ENCODE data around the gene SERPINE3. TPM values are rescaled to one million over a fixed set of nuclear protein-coding genes. Genes with fewer than 3 reads are reported as not detected.

The SERPINE3 gene
- total and polyA plus RNA-seq, 2 of the 4 experiments (the other 2 are of a cell fraction), result not detected

GRCh38 chr13:51336746-51337145 is 2.7 kb upstream of the SERPINE3 start:
- in situ Hi-C loops (cut with MboI; ENCODE audit: low sequenced_read_pairs), result no loop called here
- ChIA-PET CTCF (no interaction called here), POLR2A (ENCODE audit: unreplicated experiment) (no interaction called here)
- no peaks in the 10 kb centered on the region for H3K9me3 ChIP-seq (ENCODE audit: control insufficient read depth, insufficient read depth, low read length)
- H3K9ac ChIP-seq (ENCODE audit: low read depth, low read length), result no peak overlapping the region
- H4K8ac ChIP-seq (ENCODE audit: low read depth in 2 of 2, low read length in 2 of 2), result no peak overlapping the region
- no TSS peak for BruUV-seq (replicated peaks)
- H2AFZ ChIP-seq (replicated peaks; ENCODE audit: low read length, poor library complexity), result no peak overlapping the region
- no peak overlapping the region for H2BK5ac ChIP-seq (ENCODE audit: low read depth, low read length, poor library complexity, severe bottlenecking)
- no peaks in the 10 kb centered on the region for H3K4me1 ChIP-seq (ENCODE audit: control insufficient read depth, insufficient read depth, low read length)
- H3K27ac ChIP-seq (ENCODE audit: insufficient read depth, low read length), result no peak overlapping the region
- no peak overlapping the region for H4K5ac ChIP-seq (ENCODE audit: low read depth, low read length)
- H2AK9ac ChIP-seq (replicated peaks; ENCODE audit: low read depth, low read length, poor library complexity), result no peak overlapping the region
- H3K4me2 ChIP-seq (ENCODE audit: low read depth, low read length), result no peak overlapping the region
- no peak overlapping the region for H3K4me3 ChIP-seq (ENCODE audit: insufficient read depth, low read depth, low read length)
- H3K27me3 ChIP-seq (ENCODE audit: control insufficient read depth, insufficient read depth, low read length), result peaks cover 6% of the 10 kb centered on the region; the same call in 1 of the 2 replicates
- no peak for TF ChIP-seq BHLHE40 (IDR thresholded peaks at IDR 0.05; ENCODE audit: low read depth, low read length)
- TF ChIP-seq MXI1 (IDR thresholded peaks at IDR 0.05; ENCODE audit: borderline replicate concordance, low read depth, low read length), result no peak
- no peak for TF ChIP-seq MAZ (IDR thresholded peaks at IDR 0.05; ENCODE audit: borderline replicate concordance, low read depth, low read length)
- TF ChIP-seq CHD1 (IDR thresholded peaks at IDR 0.05; ENCODE audit: low read depth, low read length), result no peak
- TF ChIP-seq MAFK (IDR thresholded peaks at IDR 0.05; ENCODE audit: low read depth, low read length), result no peak
- TF ChIP-seq POLR2A (IDR thresholded peaks at IDR 0.05; ENCODE audit: low read depth, low read length), result no peak
- TF ChIP-seq FOS (IDR thresholded peaks at IDR 0.05; ENCODE audit: low read depth, low read length), result no peak
- no peak for TF ChIP-seq RCOR1 (IDR thresholded peaks at IDR 0.05; ENCODE audit: insufficient replicate concordance, low read length)
- no peak for TF ChIP-seq NFE2L2 (IDR thresholded peaks at IDR 0.05; ENCODE audit: low read depth, low read length)
- no peak for TF ChIP-seq CTCF (conservative IDR thresholded peaks at IDR 0.05; ENCODE audit: low read depth, low read length)
- no peak for TF ChIP-seq ELK1 (IDR thresholded peaks at IDR 0.05; ENCODE audit: borderline replicate concordance, low read depth, low read length)
- no peak for DNase-seq
- no peak overlapping the region for H3K56ac ChIP-seq (ENCODE audit: extremely low read depth, insufficient read depth, low read length)
- no peak overlapping the region for H2AK5ac ChIP-seq (ENCODE audit: low read depth, low read length)
- dilution Hi-C loops (cut with HindIII; ENCODE audit: low sequenced_read_pairs, unreplicated experiment), result no loop called here
- H4K20me1 ChIP-seq (ENCODE audit: insufficient read depth, low read length), result no peaks in the 10 kb centered on the region; the same call in 1 of the 2 replicates
- WGBS, 2 experiments (ENCODE audit: extremely low coverage in 2 of 2, insufficient read length in 1 of 2), result 87% methylated on average over 5 of the region's 5 CpGs; no CpG with 5 or more reads in 1 of the 2 experiments
- no peaks in the 10 kb centered on the region for H3K79me1 ChIP-seq (ENCODE audit: low read depth in 1 of 2, low read length in 2 of 2)
- ATAC-seq (ENCODE audit: low read depth), result no peak
- no peak overlapping the region for H3K18ac ChIP-seq (ENCODE audit: low read depth, low read length)
- no peak overlapping the region for H2BK15ac ChIP-seq (ENCODE audit: low read depth, low read length)
- no peaks in the 10 kb centered on the region for H3K36me3 ChIP-seq (ENCODE audit: control insufficient read depth, insufficient read depth, low read length)
- intact Hi-C loops (cut with micrococcal nuclease), result no loop called here
- 0 out of 2 replicates have a peak, but pooled peaks cover 6% of the 10 kb centered on the region for H3K9me1 ChIP-seq (ENCODE audit: insufficient read depth, low read length)
- no peak overlapping the region for H2BK120ac ChIP-seq (ENCODE audit: low read depth, low read length)
- no peak overlapping the region; the same call in 1 of the 2 replicates for H3K23ac ChIP-seq (ENCODE audit: low read depth, low read length)
- H4K91ac ChIP-seq (ENCODE audit: insufficient read depth, low read depth, low read length), result no peak overlapping the region
- no peak overlapping the region for H3K14ac ChIP-seq (replicated peaks; ENCODE audit: low read depth, low read length)
- no peak overlapping the region for H2BK20ac ChIP-seq (ENCODE audit: low read depth, low read length)
- H3K4ac ChIP-seq (ENCODE audit: low read depth, low read length), result no peak overlapping the region
